Transverse colon (tissue), 4 donors: ENCODE measurements around the gene CFAP119. TPM values are rescaled to one million over a fixed set of nuclear protein-coding genes. Genes with fewer than 3 reads are reported as not detected.
"Not testable (repeated sequence)": the region's sequence is repeated elsewhere in the genome, so short reads cannot be mapped to it uniquely, and the experiment has no call there.

Source experiments
- DNase-seq: peaks from one replicate; pipeline ENCODE4 v3.0.0-alpha.2; 2019
- H3K27ac ChIP-seq, 4 donors: fragments of 200-600 bp; sonication (generic); 2 replicates each; pipeline ENCODE4 v1.5.1; 2016 to 2018; ENCODE audit warnings: inconsistent platforms in 4 of 4
- H3K27me3 ChIP-seq: fragments of 200-600 bp; sonication (generic); 2 replicates; pipeline ENCODE4 v1.5.1; 2017; ENCODE audit warnings: inconsistent platforms
- H3K36me3 ChIP-seq, 4 donors: fragments of 200-600 bp; sonication (generic); 2 replicates each; pipeline ENCODE4 v1.5.1; 2017 to 2019; ENCODE audit warnings: inconsistent platforms in 4 of 4
- H3K4me1 ChIP-seq, 4 donors: fragments of 200-600 bp; sonication (generic); 2 replicates each; pipeline ENCODE4 v1.5.1; 2017 to 2020; ENCODE audit warnings: inconsistent platforms in 4 of 4
- H3K4me3 ChIP-seq, 4 donors: fragments of 200-600 bp; sonication (generic); 1 replicate in 1 of 4; 2 replicates in 3 of 4; pipeline versions ENCODE4 v1.5.1 to v1.6.1; 2017 to 2019; ENCODE audit warnings: inconsistent platforms in 4 of 4
- H3K9me3 ChIP-seq, 2 donors: fragments of 200-600 bp; sonication (generic); 2 replicates each; pipeline ENCODE4 v1.5.1; 2017 to 2019; ENCODE audit warnings: inconsistent platforms in 2 of 2
- CTCF ChIP-seq, 5 experiments: fragments of 200-600 bp in 3 of 5; fragments of 450-650 bp in 2 of 5; sonication (generic) in 3 of 5; IDR thresholded peaks; 1 replicate in 2 of 5; 2 replicates in 3 of 5; pipeline ENCODE4 v1.5.1; 2016 to 2017; ENCODE audit warnings: antibody characterized with exemption in 5 of 5, inconsistent platforms in 3 of 5, mild to moderate bottlenecking in 2 of 5, moderate library complexity in 1 of 5
- EP300 ChIP-seq: sonication (generic); formaldehyde crosslinking; IDR thresholded peaks from one replicate; pipeline ENCODE4 v1.6.1; 2017; ENCODE audit warnings: antibody characterized with exemption, low read depth
- POLR2A ChIP-seq: fragments of 450-650 bp; IDR thresholded peaks from one replicate; pipeline ENCODE4 v1.6.1; 2016; ENCODE audit warnings: antibody characterized with exemption, mild to moderate bottlenecking, moderate library complexity
- POLR2AphosphoS5 ChIP-seq, 3 donors: sonication (generic); formaldehyde crosslinking; IDR thresholded peaks; one replicate each; pipeline ENCODE4 v1.6.1; 2016; ENCODE audit warnings: antibody characterized with exemption in 3 of 3
- WGBS, 2 donors: methylation state at CpG; one replicate each; pipeline ENCODE4 v1.1.5; 2018; ENCODE audit warnings: low coverage in 1 of 2; 5-methylcytosine and 5-hydroxymethylcytosine counted together
- in situ Hi-C, 4 donors: fragments of 200-750 bp; cut with MboI; loops; one replicate each; pipeline versions ENCODE4 v1.15.0 to v1.15.1; 2017; ENCODE audit warnings: low sequenced_read_pairs in 3 of 4, low pct_ligation_motif_present in 1 of 4, low pct_unique_long_range_greater_than_20kb in 1 of 4
- intact Hi-C: fragments of 100-400 bp; cut with DNase I; formaldehyde crosslinking; loops from one replicate; pipeline ENCODE4 v1.15.1; 2023; ENCODE audit warnings: low total_unique reads
- total RNA-seq, 4 donors: library from RNA; depleted of rRNA; stranded (reverse); fragments of >200 nt; gene quantifications; one replicate each; pipeline ENCODE4 v1.1.0, GENCODE V29; 2016

Gene CFAP119
- 10 to 100 TPM in 1 of 4 donors, 1 to 10 TPM in 3; 3.3 to 15.5 (median 6.0) TPM for total RNA-seq

GRCh38 chr16:30761928-30762902 is at the start of gene CFAP119, which contains the start of gene RNF40:
TSS of gene CFAP119 (minus strand) at chr16:30762062. CDS start at chr16:30761748, 314 bp downstream.
TSS of gene RNF40 (plus strand) at chr16:30762322. CDS start at chr16:30762546, 224 bp downstream.
- H3K27me3 ChIP-seq = no peaks in the 10 kb centered on the region
- TF ChIP-seq EP300 (no peak), POLR2A (peak; percentile 86), POLR2AphosphoS5 (IDR thresholded peaks at IDR 0.05) (peak; percentile 81 to 95 (median 88))
- peaks cover 20 to 29% (median 25%) of the 10 kb centered on the region in 4 donors for H3K4me1 ChIP-seq
- peak within 1 kb of the TSS; percentile 93 to 96 (median 94) for H3K27ac ChIP-seq
- in situ Hi-C loops (no loop called here), intact Hi-C loops (loop anchor here (5.0 to 10.0 kb wide), 2 partner anchors 57 to 655 kb away; no protein-coding TSS in a partner anchor)
- H3K36me3 ChIP-seq = peaks cover 0 to 31% (median 14%) of the 10 kb centered on the region in 4 donors
- no peaks in the 10 kb centered on the region for H3K9me3 ChIP-seq
- peak; percentile 96 for DNase-seq
- peak within 1 kb of the TSS; percentile 79 to 91 (median 89) for H3K4me3 ChIP-seq
- 1% methylated on average over 56 of the region's 60 CpGs; no CpG with 5 or more reads in 1 of the 2 donors for WGBS, 2 donors

GRCh38 chr16:30809675-30810074 is 47.8 kb upstream of the CFAP119 start:
- H3K36me3 ChIP-seq, H3K9me3 ChIP-seq, in situ Hi-C loops, DNase-seq, H3K4me3 ChIP-seq, H3K27me3 ChIP-seq, H3K27ac ChIP-seq: not testable (repeated sequence)
- 50 to 76% methylated on average over 1 to 5 of the region's 5 CpGs for WGBS, 2 donors
- intact Hi-C loops = loop anchor here (5.0 kb wide), 1 partner anchor 63 kb away; no protein-coding TSS in a partner anchor
- peaks cover 8 to 33% (median 21%) of the 10 kb centered on the region in 4 donors for H3K4me1 ChIP-seq

- 54 to 65% methylated on average over 1 to 5 of the region's 5 CpGs for WGBS, 2 donors
- in situ Hi-C loops, H3K27ac ChIP-seq, H3K9me3 ChIP-seq, H3K36me3 ChIP-seq, DNase-seq, H3K4me3 ChIP-seq, H3K27me3 ChIP-seq, intact Hi-C loops: not testable (repeated sequence)
- H3K4me1 ChIP-seq = peaks cover 8 to 30% (median 19%) of the 10 kb centered on the region in 4 donors
Measured at GRCh38 chr16:30808890-30809426, 47.1 kb upstream of the CFAP119 start.

GRCh38 chr16:30808146-30808545 is 46.3 kb upstream of the CFAP119 start:
- Histone ChIP-seq H3K4me1 (peaks cover 8 to 22% (median 15%) of the 10 kb centered on the region in 4 donors), H3K36me3 (no peaks in the 10 kb centered on the region), H3K27me3 (no peaks in the 10 kb centered on the region), H3K9me3 (no peaks in the 10 kb centered on the region), H3K4me3 (no peak overlapping the region), H3K27ac (no peak overlapping the region)
- intact Hi-C loops (no loop called here), in situ Hi-C loops (no loop called here)
- TF ChIP-seq POLR2AphosphoS5 (IDR thresholded peaks at IDR 0.05) (no peak), POLR2A (no peak), CTCF (IDR thresholded peaks at IDR 0.05) (no peak), EP300 (no peak)
- WGBS, 2 donors = 86 to 87% methylated on average over 1 to 5 of the region's 5 CpGs
- DNase-seq = no peak

- TF ChIP-seq POLR2AphosphoS5 (IDR thresholded peaks at IDR 0.05) = peak; percentile 89 to 96 (median 96)
- no peak for TF ChIP-seq CTCF (IDR thresholded peaks at IDR 0.05)
- peak; percentile 94 for TF ChIP-seq POLR2A
- TF ChIP-seq EP300 = no peak
- DNase-seq = peak; percentile 90
- H3K27ac ChIP-seq = peak overlapping the region; percentile 93 to 98 (median 94)
- intact Hi-C loops = no loop called here
- in situ Hi-C loops = no loop called here
- WGBS, 2 donors = 19% methylated on average over 35 of the region's 62 CpGs; no CpG with 5 or more reads in 1 of the 2 donors
- H3K27me3 ChIP-seq = no peaks in the 10 kb centered on the region
- no peaks in the 10 kb centered on the region for H3K36me3 ChIP-seq
- H3K9me3 ChIP-seq = no peaks in the 10 kb centered on the region
- peaks cover 8 to 20% (median 14%) of the 10 kb centered on the region in 4 donors for H3K4me1 ChIP-seq
- H3K4me3 ChIP-seq = peak overlapping the region; percentile 47 to 95 (median 63)
Measured at GRCh38 chr16:30805370-30806169, 43.7 kb upstream of the CFAP119 start.
